ENCODE results near the gene SHROOM4. TPM values are rescaled to one million over a fixed set of nuclear protein-coding genes. Genes with fewer than 3 reads are reported as not detected.

The SHROOM4 gene
- total RNA-seq, 1 experiment from 2014 or later = 0.13 TPM

DNA sequence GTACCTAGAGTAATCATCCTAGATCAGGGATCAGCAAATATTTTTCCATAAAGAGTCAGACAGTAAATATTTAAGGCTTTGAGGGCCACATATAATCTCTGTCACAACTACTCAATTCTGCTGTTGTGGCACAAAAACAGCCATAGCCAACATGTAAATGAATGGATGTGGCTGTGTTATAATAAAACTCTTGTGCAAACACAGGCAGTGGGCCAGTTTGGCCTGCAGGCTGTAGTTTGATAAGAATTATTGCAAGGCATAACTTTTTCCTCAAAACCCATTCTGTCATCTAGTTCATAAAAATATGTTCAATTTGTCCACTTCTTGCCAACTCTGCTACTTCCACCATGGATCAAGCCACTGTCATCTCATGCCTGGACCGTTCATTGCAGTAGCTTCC, 39.4 kb upstream of the SHROOM4 start:
- H3K9me3 ChIP-seq (ENCODE audit: control insufficient read depth, insufficient read depth, low read depth, low read length) = no peaks in the 10 kb centered on the region
- TF ChIP-seq TCF7L2 (IDR thresholded peaks at IDR 0.05; ENCODE audit: low read depth, low read length) (no peak), SIN3A (IDR thresholded peaks at IDR 0.05; ENCODE audit: borderline replicate concordance, insufficient read depth, low read depth, low read length) (no peak), POLR2AphosphoS5 (IDR thresholded peaks at IDR 0.05; ENCODE audit: low read depth, low read length) (no peak)
- TF ChIP-seq, protein P1, sequence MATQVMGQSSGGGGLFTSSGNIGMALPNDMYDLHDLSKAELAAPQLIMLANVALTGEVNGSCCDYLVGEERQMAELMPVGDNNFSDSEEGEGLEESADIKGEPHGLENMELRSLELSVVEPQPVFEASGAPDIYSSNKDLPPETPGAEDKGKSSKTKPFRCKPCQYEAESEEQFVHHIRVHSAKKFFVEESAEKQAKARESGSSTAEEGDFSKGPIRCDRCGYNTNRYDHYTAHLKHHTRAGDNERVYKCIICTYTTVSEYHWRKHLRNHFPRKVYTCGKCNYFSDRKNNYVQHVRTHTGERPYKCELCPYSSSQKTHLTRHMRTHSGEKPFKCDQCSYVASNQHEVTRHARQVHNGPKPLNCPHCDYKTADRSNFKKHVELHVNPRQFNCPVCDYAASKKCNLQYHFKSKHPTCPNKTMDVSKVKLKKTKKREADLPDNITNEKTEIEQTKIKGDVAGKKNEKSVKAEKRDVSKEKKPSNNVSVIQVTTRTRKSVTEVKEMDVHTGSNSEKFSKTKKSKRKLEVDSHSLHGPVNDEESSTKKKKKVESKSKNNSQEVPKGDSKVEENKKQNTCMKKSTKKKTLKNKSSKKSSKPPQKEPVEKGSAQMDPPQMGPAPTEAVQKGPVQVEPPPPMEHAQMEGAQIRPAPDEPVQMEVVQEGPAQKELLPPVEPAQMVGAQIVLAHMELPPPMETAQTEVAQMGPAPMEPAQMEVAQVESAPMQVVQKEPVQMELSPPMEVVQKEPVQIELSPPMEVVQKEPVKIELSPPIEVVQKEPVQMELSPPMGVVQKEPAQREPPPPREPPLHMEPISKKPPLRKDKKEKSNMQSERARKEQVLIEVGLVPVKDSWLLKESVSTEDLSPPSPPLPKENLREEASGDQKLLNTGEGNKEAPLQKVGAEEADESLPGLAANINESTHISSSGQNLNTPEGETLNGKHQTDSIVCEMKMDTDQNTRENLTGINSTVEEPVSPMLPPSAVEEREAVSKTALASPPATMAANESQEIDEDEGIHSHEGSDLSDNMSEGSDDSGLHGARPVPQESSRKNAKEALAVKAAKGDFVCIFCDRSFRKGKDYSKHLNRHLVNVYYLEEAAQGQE (IDR thresholded peaks at IDR 0.05; ENCODE audit: insufficient read depth in 1 of 2, low read depth in 2 of 2, low read length in 1 of 2) = no peak
- TF ChIP-seq, protein P2, sequence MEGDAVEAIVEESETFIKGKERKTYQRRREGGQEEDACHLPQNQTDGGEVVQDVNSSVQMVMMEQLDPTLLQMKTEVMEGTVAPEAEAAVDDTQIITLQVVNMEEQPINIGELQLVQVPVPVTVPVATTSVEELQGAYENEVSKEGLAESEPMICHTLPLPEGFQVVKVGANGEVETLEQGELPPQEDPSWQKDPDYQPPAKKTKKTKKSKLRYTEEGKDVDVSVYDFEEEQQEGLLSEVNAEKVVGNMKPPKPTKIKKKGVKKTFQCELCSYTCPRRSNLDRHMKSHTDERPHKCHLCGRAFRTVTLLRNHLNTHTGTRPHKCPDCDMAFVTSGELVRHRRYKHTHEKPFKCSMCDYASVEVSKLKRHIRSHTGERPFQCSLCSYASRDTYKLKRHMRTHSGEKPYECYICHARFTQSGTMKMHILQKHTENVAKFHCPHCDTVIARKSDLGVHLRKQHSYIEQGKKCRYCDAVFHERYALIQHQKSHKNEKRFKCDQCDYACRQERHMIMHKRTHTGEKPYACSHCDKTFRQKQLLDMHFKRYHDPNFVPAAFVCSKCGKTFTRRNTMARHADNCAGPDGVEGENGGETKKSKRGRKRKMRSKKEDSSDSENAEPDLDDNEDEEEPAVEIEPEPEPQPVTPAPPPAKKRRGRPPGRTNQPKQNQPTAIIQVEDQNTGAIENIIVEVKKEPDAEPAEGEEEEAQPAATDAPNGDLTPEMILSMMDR (IDR thresholded peaks at IDR 0.05) = no peak
- BruUV-seq (replicated peaks) = no TSS peak
- CTCF ChIA-PET = no interaction called here
- no peaks in the 10 kb centered on the region for H3K36me3 ChIP-seq (ENCODE audit: control insufficient read depth, insufficient read depth, low read length)
- no peak overlapping the region for H3K27ac ChIP-seq (ENCODE audit: low read length)
- ATAC-seq (no peak), DNase-seq (ENCODE audit: low read depth, low spot score) (no peak)
- in situ Hi-C loops (cut with HindIII; ENCODE audit: low pct_unique_long_range_greater_than_20kb, low sequenced_read_pairs) = no loop called here
- H3K27me3 ChIP-seq (ENCODE audit: control insufficient read depth, insufficient read depth, low read length) = no peaks in the 10 kb centered on the region
- POLR2A ChIA-PET = no interaction called here
- intact Hi-C loops (cut with micrococcal nuclease; ENCODE audit: unreplicated experiment) = no loop called here
- H3K4me3 ChIP-seq (ENCODE audit: low read depth in 2 of 2, low read length in 2 of 2) = no peak overlapping the region
- H3K4me1 ChIP-seq (ENCODE audit: control insufficient read depth, insufficient read depth, low read length) = no peaks in the 10 kb centered on the region

DNA sequence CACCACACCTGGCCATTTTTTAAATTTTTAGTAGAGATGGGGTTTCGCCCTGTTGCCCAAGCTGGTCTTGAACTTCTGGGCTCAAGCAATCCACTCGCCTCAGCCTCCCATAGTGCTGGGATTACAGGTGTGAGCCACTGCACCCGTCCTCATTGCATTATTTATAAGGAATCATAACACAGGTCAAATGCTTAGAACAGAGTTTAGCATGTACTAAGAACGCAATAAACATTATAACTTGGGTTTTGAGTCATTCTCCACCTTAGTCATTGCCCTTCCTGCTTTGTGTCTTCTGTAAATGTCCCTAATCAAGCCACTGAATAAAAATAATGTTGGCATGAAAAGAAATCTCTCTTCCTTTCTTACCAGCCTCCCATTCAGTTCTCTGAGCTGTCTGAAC, 38.5 kb upstream of the SHROOM4 start:
- Histone ChIP-seq H3K9me3 (ENCODE audit: control insufficient read depth, insufficient read depth, low read depth, low read length) (no peaks in the 10 kb centered on the region), H3K27me3 (ENCODE audit: control insufficient read depth, insufficient read depth, low read length) (no peaks in the 10 kb centered on the region), H3K27ac (ENCODE audit: low read length) (no peak overlapping the region), H3K4me3 (ENCODE audit: low read depth in 2 of 2, low read length in 2 of 2) (no peak overlapping the region), H3K4me1 (ENCODE audit: control insufficient read depth, insufficient read depth, low read length) (no peaks in the 10 kb centered on the region), H3K36me3 (ENCODE audit: control insufficient read depth, insufficient read depth, low read length) (no peaks in the 10 kb centered on the region)
- DNase-seq (ENCODE audit: low read depth, low spot score) (no peak), ATAC-seq (no peak)
- intact Hi-C loops (cut with micrococcal nuclease; ENCODE audit: unreplicated experiment) = no loop called here
- in situ Hi-C loops (cut with HindIII; ENCODE audit: low pct_unique_long_range_greater_than_20kb, low sequenced_read_pairs) = no loop called here
- TF ChIP-seq, protein P2 (IDR thresholded peaks at IDR 0.05) = no peak
- TF ChIP-seq, protein P1 (IDR thresholded peaks at IDR 0.05; ENCODE audit: insufficient read depth in 1 of 2, low read depth in 2 of 2, low read length in 1 of 2) = no peak
- no TSS peak for BruUV-seq (replicated peaks)
- ChIA-PET POLR2A (no interaction called here), CTCF (no interaction called here)

Measured in Panc1 (cell line).